LNCAP (cell line): ENCODE data around the gene CALML5.

Experiments
- CTCF ChIP-seq: fragments of 450-650 bp; IDR thresholded peaks from 2 replicates; pipeline ENCODE4 v1.5.1; 2017; ENCODE audit warnings: mild to moderate bottlenecking

The CALML5 gene

DNA sequence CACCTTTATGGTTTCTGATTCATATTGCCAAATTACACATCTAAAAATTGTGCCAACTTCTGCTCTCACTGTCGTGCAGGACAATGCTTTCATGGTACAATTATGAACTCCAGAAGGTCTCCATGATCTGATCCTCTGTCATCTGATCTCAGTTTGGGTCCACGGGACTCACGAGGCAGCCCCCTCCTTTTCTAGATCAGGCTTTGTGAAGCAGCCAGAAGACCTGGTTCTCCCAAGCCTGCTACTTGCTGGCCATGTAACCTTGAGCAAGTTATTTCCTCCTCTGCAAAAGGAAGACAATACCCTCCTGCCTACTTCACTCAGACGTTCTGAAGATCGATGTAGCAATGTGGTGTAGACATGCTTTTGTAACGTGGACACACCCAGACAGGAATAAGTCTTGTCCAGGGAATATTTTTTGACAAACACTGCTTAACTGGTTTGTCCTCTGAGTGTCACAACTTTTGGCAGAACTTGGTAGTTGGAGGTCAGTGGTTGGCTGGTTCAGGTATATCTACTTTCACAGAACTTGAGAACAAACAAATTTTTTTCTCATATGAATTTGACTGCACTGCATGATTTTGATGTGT, 44.9 kb upstream of the CALML5 start:
- TF ChIP-seq CTCF = no peak

DNA sequence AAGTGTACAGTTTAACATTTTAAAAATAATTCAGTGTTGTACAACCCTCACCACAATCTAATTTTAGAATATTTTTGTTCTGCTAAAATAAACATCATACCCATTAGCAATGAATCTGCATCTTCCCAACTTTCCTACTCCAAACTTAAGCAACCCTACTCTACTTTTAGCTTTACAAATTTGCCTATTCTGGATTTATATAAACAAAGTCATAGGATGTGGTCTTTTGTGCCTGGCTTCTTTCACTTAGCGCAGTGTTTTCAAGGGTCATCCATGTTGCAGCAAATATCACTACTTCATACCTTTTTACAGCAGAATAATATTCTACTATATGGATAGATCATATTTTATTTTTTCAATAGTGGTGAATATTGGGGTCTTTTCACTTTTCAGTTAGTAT, 44.3 kb upstream of the CALML5 start:
- TF ChIP-seq CTCF = no peak

GRCh38 chr10:5542100-5542499, 42.7 kb upstream of the CALML5 start:
- no peak for TF ChIP-seq CTCF

DNA sequence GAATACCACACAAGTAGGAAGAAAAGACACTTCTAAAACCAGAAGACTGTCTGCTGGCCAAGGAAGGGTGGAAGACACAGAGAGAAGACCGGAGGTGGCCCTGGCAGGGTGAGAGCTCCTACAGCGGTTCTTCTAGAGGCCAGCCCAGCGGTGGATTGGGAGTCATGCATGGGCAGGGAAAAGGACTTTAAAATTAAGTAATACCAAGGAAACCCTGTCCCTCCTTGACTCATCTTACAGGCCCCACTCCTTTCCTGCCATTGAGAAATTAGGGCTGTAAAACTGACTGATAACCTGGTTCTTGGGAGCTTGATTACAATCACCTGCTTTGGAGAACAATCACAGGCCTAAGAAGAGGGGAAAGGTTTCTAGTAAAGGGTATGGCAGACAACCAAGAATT, 41.5 kb upstream of the CALML5 start:
- no peak for TF ChIP-seq CTCF

DNA sequence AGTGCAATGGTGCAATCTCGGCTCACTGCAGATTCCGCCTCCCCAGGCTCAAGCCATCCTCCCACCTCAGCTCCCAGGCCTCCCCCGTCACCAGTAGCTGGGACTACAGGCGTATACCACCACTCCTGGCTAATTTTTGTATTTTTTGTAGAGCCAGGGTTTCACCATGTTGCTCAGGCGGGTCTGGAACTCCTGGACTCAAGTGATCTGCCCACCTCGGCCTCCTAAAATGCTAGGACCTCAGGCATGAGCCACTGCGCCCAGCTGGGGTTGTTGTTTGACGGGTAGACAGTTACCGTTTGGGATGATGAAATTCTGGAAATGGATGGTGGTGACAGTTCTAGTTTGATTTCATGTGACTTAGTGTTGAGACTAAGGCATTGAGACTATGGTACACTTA, 40.7 kb upstream of the CALML5 start:
- no peak for TF ChIP-seq CTCF

GRCh38 chr10:5538892-5539651, 39.7 kb upstream of the CALML5 start:
- no peak for TF ChIP-seq CTCF

DNA sequence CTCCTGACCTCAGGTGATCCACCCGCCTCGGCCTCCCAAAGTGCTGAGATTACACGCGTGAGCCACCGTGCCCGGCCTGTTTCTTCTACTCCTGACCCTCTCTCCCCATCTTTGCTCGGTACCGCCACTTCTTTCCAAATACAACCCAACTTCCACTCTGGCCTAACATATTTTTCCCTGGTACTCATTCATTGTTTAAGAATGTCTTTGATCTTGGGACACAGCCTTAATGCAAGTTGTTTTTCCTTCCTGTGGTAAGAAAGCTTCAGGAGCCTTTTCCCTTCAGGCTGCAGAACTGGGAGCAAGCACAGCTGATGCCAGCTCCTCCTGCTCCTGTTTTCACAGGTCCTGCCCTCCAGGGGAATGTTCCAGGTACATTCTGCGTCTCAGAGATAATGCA, 39.1 kb upstream of the CALML5 start:
- no peak for TF ChIP-seq CTCF
